SK-N-SH (cell line): Measurements from ENCODE around the gene LPIN1. TPM values are rescaled to one million over a fixed set of nuclear protein-coding genes. Genes with fewer than 3 reads are reported as not detected.

Experiments
- CTCF ChIA-PET: fragments of 300-600, 350-600 bp; formaldehyde crosslinking; extraction: SDS; loops from one replicate; lab custom pipeline; 2021; lab: Yijun Ruan, JAX
- POLR2A ChIA-PET: fragments of 350-600 bp; sonication (Branson Sonifier 250); formaldehyde crosslinking; extraction: SDS; loops from one replicate; lab custom pipeline; 2020; ENCODE audit warnings: antibody characterized with exemption, inconsistent platforms; lab: Yijun Ruan, JAX
- DNase-seq: peaks from one replicate; pipeline ENCODE4 v3.0.0; 2012
- H2AFZ ChIP-seq: fragments of 200-600 bp; sonication (generic); 2 replicates; pipeline ENCODE4 v1.8.1; 2016; ENCODE audit warnings: antibody characterized with exemption, mild to moderate bottlenecking, low read depth
- H3F3A ChIP-seq: fragments of 200-600 bp; sonication (generic); replicated peaks from 2 replicates; pipeline ENCODE3; 2016; ENCODE audit warnings: antibody characterized with exemption, mild to moderate bottlenecking; ENCODE audit not compliant: insufficient read depth
- H3K27ac ChIP-seq, 2 experiments: fragments of 200-500 bp in 1 of 2; fragments of 200-600 bp in 1 of 2; sonication (Bioruptor generic) in 1 of 2; sonication (generic), shearing (Covaris generic) in 1 of 2; 2 replicates each; pipeline versions ENCODE4 v1.5.1 to v1.6.1; 2014 to 2016; ENCODE audit warnings: low read depth in 2 of 2, inconsistent platforms in 1 of 2, low read length in 1 of 2, mild to moderate bottlenecking in 1 of 2, mixed read lengths in 1 of 2
- H3K27me3 ChIP-seq: fragments of 200-600 bp; sonication (generic), shearing (Covaris generic); 2 replicates; pipeline ENCODE4 v1.6.1; 2016; ENCODE audit warnings: mixed run types; ENCODE audit not compliant: insufficient read depth
- H3K36me3 ChIP-seq, 2 experiments: fragments of 200-500 bp in 1 of 2; fragments of 200-600 bp in 1 of 2; sonication (Bioruptor generic) in 1 of 2; sonication (generic) in 1 of 2; replicated peaks in 1 of 2; 2 replicates each; pipeline versions ENCODE3 to v1.5.1; 2014 to 2016; ENCODE audit warnings: low read length in 1 of 2, mild to moderate bottlenecking in 1 of 2; ENCODE audit not compliant: insufficient read depth in 2 of 2, control insufficient read depth in 1 of 2
- H3K4me1 ChIP-seq, 2 experiments: fragments of 200-500 bp in 1 of 2; fragments of 200-600 bp in 1 of 2; sonication (Bioruptor generic) in 1 of 2; sonication (generic), shearing (Covaris generic) in 1 of 2; 2 replicates each; pipeline versions ENCODE4 v1.5.1 to v1.6.1; 2014 to 2016; ENCODE audit warnings: low read depth in 1 of 2, low read length in 1 of 2, mixed run types in 1 of 2; ENCODE audit not compliant: insufficient read depth in 2 of 2, control insufficient read depth in 1 of 2
- H3K4me2 ChIP-seq: fragments of 200-600 bp; sonication (generic), shearing (Covaris generic); 2 replicates; pipeline ENCODE4 v1.6.1; 2017; ENCODE audit warnings: mixed run types
- H3K4me3 ChIP-seq, 2 experiments: fragments of 200-500 bp in 1 of 2; fragments of 200-600 bp in 1 of 2; sonication (Bioruptor generic) in 1 of 2; sonication (generic), shearing (Covaris generic) in 1 of 2; 2 replicates each; pipeline versions ENCODE4 v1.5.1 to v1.8.1; 2014 to 2016; ENCODE audit warnings: low read depth in 2 of 2, inconsistent platforms in 1 of 2, low read length in 1 of 2, mild to moderate bottlenecking in 1 of 2, mixed read lengths in 1 of 2, moderate library complexity in 1 of 2
- H3K79me2 ChIP-seq: fragments of 200-600 bp; sonication (generic); 2 replicates; pipeline ENCODE4 v1.8.1; 2017; ENCODE audit warnings: mild to moderate bottlenecking; ENCODE audit not compliant: insufficient read depth
- H3K9ac ChIP-seq: fragments of 200-600 bp; sonication (generic); 2 replicates; pipeline ENCODE4 v1.6.1; 2017; ENCODE audit warnings: mixed run types
- H3K9me2 ChIP-seq: fragments of 200-600 bp; sonication (generic); 2 replicates; pipeline ENCODE4 v1.6.1; 2017; ENCODE audit warnings: mixed run types
- H3K9me3 ChIP-seq: fragments of 200-600 bp; sonication (generic); 2 replicates; pipeline ENCODE4 v1.6.1; 2017; ENCODE audit warnings: mixed run types, mild to moderate bottlenecking, moderate library complexity
- H4K20me1 ChIP-seq: fragments of 200-600 bp; sonication (generic); 2 replicates; pipeline ENCODE4 v1.6.1; 2017; ENCODE audit warnings: mild to moderate bottlenecking, mixed run types; ENCODE audit not compliant: insufficient read depth
- ELF1 ChIP-seq: IDR thresholded peaks from 2 replicates; pipeline ENCODE4 v1.4.0; 2012
- FOSL2 ChIP-seq: IDR thresholded peaks from 2 replicates; pipeline ENCODE4 v1.4.0; 2012; ENCODE audit warnings: low read depth, mild to moderate bottlenecking, moderate library complexity, borderline replicate concordance
- FOXJ3 ChIP-seq: sonication (generic); formaldehyde crosslinking; IDR thresholded peaks from 2 replicates; pipeline ENCODE4 v1.5.1; 2020; ENCODE audit warnings: mild to moderate bottlenecking, missing genetic modification reagents
- GABPA ChIP-seq: IDR thresholded peaks from 2 replicates; pipeline ENCODE4 v1.4.0; 2012; ENCODE audit warnings: low read depth, mild to moderate bottlenecking
- GATA2 ChIP-seq: sonication (generic); formaldehyde crosslinking; IDR thresholded peaks from 2 replicates; pipeline ENCODE4 v1.5.0; 2020; ENCODE audit warnings: mild to moderate bottlenecking, missing genetic modification reagents
- IRF3 ChIP-seq: fragments of 150-350 bp; IDR thresholded peaks from 2 replicates; pipeline ENCODE4 v1.6.1; 2016; ENCODE audit warnings: mild to moderate bottlenecking, low read depth, low read length
- MAX ChIP-seq: IDR thresholded peaks from 2 replicates; pipeline ENCODE4 v1.4.0; 2012; ENCODE audit warnings: low read depth
- MEF2A ChIP-seq: IDR thresholded peaks from 2 replicates; pipeline ENCODE4 v1.4.0; 2012; ENCODE audit warnings: low read depth, borderline replicate concordance
- MXI1 ChIP-seq: IDR thresholded peaks from 2 replicates; pipeline ENCODE4 v1.6.1; 2012; ENCODE audit warnings: mild to moderate bottlenecking, low read depth, low read length, improper control_type of control experiment
- PBX3 ChIP-seq: IDR thresholded peaks from 2 replicates; pipeline ENCODE4; 2012
- RFX5 ChIP-seq: IDR thresholded peaks from 2 replicates; pipeline ENCODE4 v1.6.1; 2012; ENCODE audit warnings: mild to moderate bottlenecking, improper control_type of control experiment, low read length
- RXRA ChIP-seq: IDR thresholded peaks from 2 replicates; pipeline ENCODE4 v1.4.0; 2012; ENCODE audit warnings: low read depth, mild to moderate bottlenecking, borderline replicate concordance
- SIN3A ChIP-seq: IDR thresholded peaks from 2 replicates; pipeline ENCODE4 v1.6.1; 2012; ENCODE audit warnings: low read depth, mild to moderate bottlenecking, low read length, moderate library complexity, borderline replicate concordance
- TAF1 ChIP-seq: IDR thresholded peaks from 2 replicates; pipeline ENCODE4 v1.6.1; 2012; ENCODE audit warnings: low read depth, mild to moderate bottlenecking, low read length, moderate library complexity, borderline replicate concordance
- YY1 ChIP-seq: IDR thresholded peaks from 2 replicates; pipeline ENCODE4 v1.4.0; 2012; ENCODE audit warnings: low read depth, mild to moderate bottlenecking
- ZBTB33 ChIP-seq: IDR thresholded peaks from 2 replicates; pipeline ENCODE4 v1.4.0; 2012; ENCODE audit warnings: low read depth, borderline replicate concordance
- WGBS: methylation state at CpG from one replicate; pipeline ENCODE4 v1.1.6; 2017; ENCODE audit warnings: low lambda C conversion rate; 5-methylcytosine and 5-hydroxymethylcytosine counted together
- polyA plus RNA-seq, 3 experiments: library from polyadenylated mRNA; depleted of rRNA; stranded (reverse); fragments of >200 nt; gene quantifications; 2 replicates each; pipeline ENCODE4 v1.2.3, GENCODE V29; 2012

The LPIN1 gene
- polyA plus RNA-seq, 1 of the 3 experiments (the other 2 are of a cell fraction), result 22.1 TPM

GRCh38 chr2:11810237-11810977 lies 64.0 kb downstream of the LPIN1 start:
- Histone ChIP-seq H4K20me1 (no peaks in the 10 kb centered on the region), H3K9ac (no peak overlapping the region)
- no peak for TF ChIP-seq IRF3
- no peak for TF ChIP-seq SIN3A
- TF ChIP-seq GATA2 (CRISPR knock-in tag), result no peak
- TF ChIP-seq ZBTB33, result no peak
- no peak for TF ChIP-seq YY1
- no peak for TF ChIP-seq GABPA
- no peak for TF ChIP-seq MAX
- no peak for TF ChIP-seq RXRA
- TF ChIP-seq, all 33 proteins: peak for 0
- POLR2A ChIA-PET, result interaction anchor here (0.6 kb wide), 1 partner anchor 236 kb away, joined by 3 read pairs; no protein-coding TSS in a partner anchor
- no peak overlapping the region for H3K4me2 ChIP-seq
- H3K9me3 ChIP-seq, result no peaks in the 10 kb centered on the region
- no peaks in the 10 kb centered on the region for H3F3A ChIP-seq
- H2AFZ ChIP-seq, result no peak overlapping the region
- no peaks in the 10 kb centered on the region for H3K27me3 ChIP-seq
- 96% methylated on average over 12 of the region's 12 CpGs for WGBS
- peaks cover 35 to 44% of the 10 kb centered on the region in 2 experiments for H3K36me3 ChIP-seq
- DNase-seq, result no peak
- CTCF ChIA-PET, result interaction anchor here (2.3 to 2.5 kb wide), 2 partner anchors 13 to 26 kb away, joined by 4 to 8 read pairs; no protein-coding TSS in a partner anchor
- H3K27ac ChIP-seq, result no peak overlapping the region
- no peaks in the 10 kb centered on the region for H3K9me2 ChIP-seq
- H3K4me3 ChIP-seq, result no peak overlapping the region
- H3K4me1 ChIP-seq, result no peaks in the 10 kb centered on the region
- H3K79me2 ChIP-seq, result no peaks in the 10 kb centered on the region

- Histone ChIP-seq H3K27me3 (no peaks in the 10 kb centered on the region), H3K4me1 (no peaks in the 10 kb centered on the region), H3K4me3 (no peak overlapping the region), H3K36me3 (peaks cover 36 to 44% of the 10 kb centered on the region in 2 experiments), H3K79me2 (no peaks in the 10 kb centered on the region), H3K9ac (no peak overlapping the region), H4K20me1 (no peaks in the 10 kb centered on the region), H3K9me3 (no peaks in the 10 kb centered on the region), H3K4me2 (no peak overlapping the region), H3F3A (no peaks in the 10 kb centered on the region), H3K27ac (no peak overlapping the region), H3K9me2 (no peaks in the 10 kb centered on the region), H2AFZ (no peak overlapping the region)
- 89% methylated on average over 5 of the region's 6 CpGs for WGBS
- CTCF ChIA-PET, result interaction anchor here (1.0 to 1.5 kb wide), 3 partner anchors 23 to 1121 kb away, joined by 3 read pairs; no protein-coding TSS in a partner anchor
- POLR2A ChIA-PET, result interaction anchor here (0.6 kb wide), 1 partner anchor 237 kb away, joined by 3 read pairs; no protein-coding TSS in a partner anchor
- TF ChIP-seq PBX3, result no peak
- TF ChIP-seq MEF2A, result no peak
- TF ChIP-seq YY1, result no peak
- no peak for TF ChIP-seq FOSL2
- TF ChIP-seq ZBTB33, result no peak
- TF ChIP-seq TAF1, result no peak
- no peak for TF ChIP-seq IRF3
- TF ChIP-seq FOXJ3 (CRISPR knock-in tag), result no peak
- no peak for TF ChIP-seq MXI1
- no peak for TF ChIP-seq RFX5
- no peak for TF ChIP-seq ELF1
- no peak for TF ChIP-seq GATA2 (CRISPR knock-in tag)
- no peak for DNase-seq
Measured at GRCh38 chr2:11811036-11811654, 64.7 kb downstream of the LPIN1 start.
